ENCODE data around the gene TUBA4A. TPM values are rescaled to one million over a fixed set of nuclear protein-coding genes. Genes with fewer than 3 reads are reported as not detected.

The TUBA4A gene
- total and polyA plus RNA-seq, 7 donors: 47.1 to 109 (median 74.4) TPM

GRCh38 chr2:219294356-219295351, 40.9 kb upstream of the TUBA4A start:
- intact Hi-C loops (cut with DNase I): loop anchor here (1.0 to 10.0 kb wide), 6 partner anchors 15 to 250 kb away; partner anchors contain the start of genes CHPF, CNPPD1, DNAJB2 and NHEJ1
- no peak for TF ChIP-seq EP300 (IDR thresholded peaks at IDR 0.05)
- TF ChIP-seq POLR2AphosphoS5 (IDR thresholded peaks at IDR 0.05): peak; percentile 13 to 68 (median 58)
- TF ChIP-seq, protein P1, sequence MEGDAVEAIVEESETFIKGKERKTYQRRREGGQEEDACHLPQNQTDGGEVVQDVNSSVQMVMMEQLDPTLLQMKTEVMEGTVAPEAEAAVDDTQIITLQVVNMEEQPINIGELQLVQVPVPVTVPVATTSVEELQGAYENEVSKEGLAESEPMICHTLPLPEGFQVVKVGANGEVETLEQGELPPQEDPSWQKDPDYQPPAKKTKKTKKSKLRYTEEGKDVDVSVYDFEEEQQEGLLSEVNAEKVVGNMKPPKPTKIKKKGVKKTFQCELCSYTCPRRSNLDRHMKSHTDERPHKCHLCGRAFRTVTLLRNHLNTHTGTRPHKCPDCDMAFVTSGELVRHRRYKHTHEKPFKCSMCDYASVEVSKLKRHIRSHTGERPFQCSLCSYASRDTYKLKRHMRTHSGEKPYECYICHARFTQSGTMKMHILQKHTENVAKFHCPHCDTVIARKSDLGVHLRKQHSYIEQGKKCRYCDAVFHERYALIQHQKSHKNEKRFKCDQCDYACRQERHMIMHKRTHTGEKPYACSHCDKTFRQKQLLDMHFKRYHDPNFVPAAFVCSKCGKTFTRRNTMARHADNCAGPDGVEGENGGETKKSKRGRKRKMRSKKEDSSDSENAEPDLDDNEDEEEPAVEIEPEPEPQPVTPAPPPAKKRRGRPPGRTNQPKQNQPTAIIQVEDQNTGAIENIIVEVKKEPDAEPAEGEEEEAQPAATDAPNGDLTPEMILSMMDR (IDR thresholded peaks at IDR 0.05): peak; percentile 85 to 99 (median 91)
- TF ChIP-seq POLR2A (IDR thresholded peaks at IDR 0.05): no peak
- Histone ChIP-seq H3K27me3 (peaks cover 0 to 2% (median 2%) of the 10 kb centered on the region in 3 donors), H3K36me3 (no peaks in the 10 kb centered on the region), H3K9me3 (no peaks in the 10 kb centered on the region), H3K4me3 (peak overlapping the region; percentile 43 to 65 (median 54)), H3K27ac (peak overlapping the region; percentile 84 to 91 (median 90)), H3K4me1 (peaks cover 0 to 19% (median 18%) of the 10 kb centered on the region in 4 donors)
- WGBS, 2 donors: 7% methylated on average over 67 of the region's 67 CpGs
- peak; percentile 91 for DNase-seq

GRCh38 chr2:219293736-219294231, 40.1 kb upstream of the TUBA4A start:
- TF ChIP-seq POLR2AphosphoS5 (IDR thresholded peaks at IDR 0.05) (no peak), POLR2A (IDR thresholded peaks at IDR 0.05) (no peak), EP300 (IDR thresholded peaks at IDR 0.05) (no peak)
- TF ChIP-seq, protein P1 (IDR thresholded peaks at IDR 0.05): no peak
- peak overlapping the region; percentile 84 to 91 (median 90) for H3K27ac ChIP-seq
- no peak overlapping the region for H3K4me3 ChIP-seq
- peak; percentile 62 for DNase-seq
- no peaks in the 10 kb centered on the region for H3K9me3 ChIP-seq
- H3K36me3 ChIP-seq: no peaks in the 10 kb centered on the region
- no peaks in the 10 kb centered on the region for H3K27me3 ChIP-seq
- intact Hi-C loops (cut with DNase I): loop anchor here (1.0 to 10.0 kb wide), 3 partner anchors 14 to 251 kb away; partner anchors contain the start of genes CHPF, DNAJB2 and TMEM198
- H3K4me1 ChIP-seq: peaks cover 0 to 28% (median 26%) of the 10 kb centered on the region in 4 donors
- 74 to 88% methylated on average over 5 of the region's 5 CpGs for WGBS, 2 donors

DNA sequence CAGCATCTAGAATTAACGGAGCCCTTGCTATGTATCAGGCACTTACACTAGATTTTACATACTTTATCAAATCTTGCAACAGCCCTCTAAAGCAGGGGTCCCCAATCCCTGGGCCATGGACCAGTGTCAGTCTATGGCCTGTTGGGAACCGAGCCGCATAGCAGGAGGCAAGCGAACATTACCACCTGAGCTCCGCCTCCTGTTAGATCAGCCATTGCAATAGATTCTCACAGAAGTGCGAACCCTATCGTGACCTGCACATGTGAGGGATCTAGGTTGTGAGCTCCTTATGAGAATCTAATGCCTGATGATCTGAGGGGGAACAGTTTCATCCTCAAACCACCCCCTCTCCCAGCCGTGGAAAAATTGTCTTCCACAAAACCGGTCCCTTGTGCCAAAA, 38.9 kb upstream of the TUBA4A start:
- intact Hi-C loops (cut with DNase I): loop anchor here (10.0 kb wide), 1 partner anchor 252 kb away; the partner anchor contains the start of genes CHPF and TMEM198
- no peak for TF ChIP-seq POLR2AphosphoS5 (IDR thresholded peaks at IDR 0.05)
- TF ChIP-seq EP300 (IDR thresholded peaks at IDR 0.05): no peak
- TF ChIP-seq, protein P1 (IDR thresholded peaks at IDR 0.05): no peak
- TF ChIP-seq POLR2A (IDR thresholded peaks at IDR 0.05): no peak
- Histone ChIP-seq H3K27ac (no peak overlapping the region), H3K27me3 (no peaks in the 10 kb centered on the region), H3K4me3 (no peak overlapping the region), H3K36me3 (no peaks in the 10 kb centered on the region), H3K9me3 (no peaks in the 10 kb centered on the region), H3K4me1 (peaks cover 0 to 28% (median 26%) of the 10 kb centered on the region in 4 donors)
- WGBS, 2 donors: 85 to 94% methylated on average over 9 of the region's 9 CpGs
- peak; percentile 53 for DNase-seq

DNA sequence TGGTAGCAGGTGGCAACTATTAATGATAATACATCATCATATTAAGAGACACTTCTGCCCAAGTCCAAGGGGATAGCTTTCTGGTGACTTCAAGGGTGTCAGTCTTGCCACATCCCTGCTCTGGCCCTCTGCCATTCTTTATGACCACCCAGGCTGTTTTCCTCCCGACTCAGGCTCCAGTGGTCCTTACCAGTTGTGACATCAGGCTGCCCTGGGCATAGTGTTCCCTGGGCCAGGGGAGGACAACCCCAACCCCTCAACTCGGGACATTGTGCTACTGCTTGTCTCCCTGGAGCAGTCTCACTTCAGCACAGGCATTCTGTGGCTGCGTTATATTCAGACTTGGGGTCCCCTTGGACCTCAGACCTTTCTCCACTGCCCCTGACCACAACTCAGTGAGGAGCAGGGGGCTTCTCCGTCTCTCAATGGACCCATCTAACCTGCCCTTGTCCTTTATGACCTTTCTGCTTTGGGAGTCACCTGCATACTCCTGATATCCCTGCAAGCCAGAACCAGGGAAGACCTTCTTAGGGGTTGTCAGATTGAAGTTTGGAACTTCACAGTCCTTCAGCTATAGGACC, 38.3 kb upstream of the TUBA4A start:
- peak; percentile 55 for DNase-seq
- intact Hi-C loops (cut with DNase I): loop anchor here (10.0 kb wide), 1 partner anchor 253 kb away; the partner anchor contains the start of genes CHPF and TMEM198
- Histone ChIP-seq H3K27me3 (no peaks in the 10 kb centered on the region), H3K4me1 (peaks cover 0 to 28% (median 26%) of the 10 kb centered on the region in 4 donors), H3K27ac (no peak overlapping the region), H3K36me3 (no peaks in the 10 kb centered on the region), H3K9me3 (no peaks in the 10 kb centered on the region), H3K4me3 (no peak overlapping the region)
- WGBS, 2 donors: 68 to 81% methylated on average over 4 of the region's 4 CpGs
- TF ChIP-seq EP300 (IDR thresholded peaks at IDR 0.05): no peak
- TF ChIP-seq, protein P1 (IDR thresholded peaks at IDR 0.05): no peak
- TF ChIP-seq POLR2A (IDR thresholded peaks at IDR 0.05): no peak
- no peak for TF ChIP-seq POLR2AphosphoS5 (IDR thresholded peaks at IDR 0.05)
